Measurements from ENCODE around the gene ITPR2.

DNA sequence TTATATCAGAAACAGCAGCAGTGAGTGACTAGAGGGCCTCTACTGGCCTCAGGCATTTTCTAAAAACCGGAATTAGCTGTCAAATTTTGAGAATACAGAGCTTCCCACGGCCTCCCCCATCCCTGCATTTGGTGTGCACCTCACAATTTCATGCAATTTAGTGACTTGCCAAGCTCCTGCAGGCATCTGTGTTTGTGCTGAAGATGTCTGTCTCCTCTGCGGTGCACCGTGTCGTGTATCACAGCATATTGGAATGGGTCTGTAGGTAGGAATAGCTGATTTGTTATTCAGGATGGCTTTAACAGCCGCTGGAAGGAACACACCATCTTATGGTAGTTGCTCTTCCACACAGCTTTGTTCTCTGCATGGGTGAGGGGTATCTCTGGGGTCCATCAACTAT is 497.3 kb downstream of the ITPR2 start:
- TF ChIP-seq, protein P1, sequence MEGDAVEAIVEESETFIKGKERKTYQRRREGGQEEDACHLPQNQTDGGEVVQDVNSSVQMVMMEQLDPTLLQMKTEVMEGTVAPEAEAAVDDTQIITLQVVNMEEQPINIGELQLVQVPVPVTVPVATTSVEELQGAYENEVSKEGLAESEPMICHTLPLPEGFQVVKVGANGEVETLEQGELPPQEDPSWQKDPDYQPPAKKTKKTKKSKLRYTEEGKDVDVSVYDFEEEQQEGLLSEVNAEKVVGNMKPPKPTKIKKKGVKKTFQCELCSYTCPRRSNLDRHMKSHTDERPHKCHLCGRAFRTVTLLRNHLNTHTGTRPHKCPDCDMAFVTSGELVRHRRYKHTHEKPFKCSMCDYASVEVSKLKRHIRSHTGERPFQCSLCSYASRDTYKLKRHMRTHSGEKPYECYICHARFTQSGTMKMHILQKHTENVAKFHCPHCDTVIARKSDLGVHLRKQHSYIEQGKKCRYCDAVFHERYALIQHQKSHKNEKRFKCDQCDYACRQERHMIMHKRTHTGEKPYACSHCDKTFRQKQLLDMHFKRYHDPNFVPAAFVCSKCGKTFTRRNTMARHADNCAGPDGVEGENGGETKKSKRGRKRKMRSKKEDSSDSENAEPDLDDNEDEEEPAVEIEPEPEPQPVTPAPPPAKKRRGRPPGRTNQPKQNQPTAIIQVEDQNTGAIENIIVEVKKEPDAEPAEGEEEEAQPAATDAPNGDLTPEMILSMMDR (IDR thresholded peaks at IDR 0.05; ENCODE audit: low read depth, low read length, missing input control) = no peak
- no peak for TF ChIP-seq YY1 (IDR thresholded peaks at IDR 0.05)
- TF ChIP-seq RXRA (IDR thresholded peaks at IDR 0.05) = no peak
- no peak for TF ChIP-seq FOXA1 (IDR thresholded peaks at IDR 0.05)
